HEK293 (cell line): Measurements from ENCODE around the gene CEP72.

Source experiments
- CTCF ChIA-PET: fragments of 350-600 bp; formaldehyde crosslinking; extraction: SDS; loops from one replicate; lab custom pipeline; 2021; ENCODE audit warnings: antibody characterized with exemption; lab: Yijun Ruan, JAX
- POLR2A ChIA-PET: fragments of 300-600 bp; formaldehyde crosslinking; extraction: SDS; loops from one replicate; lab custom pipeline; 2020; ENCODE audit warnings: antibody characterized with exemption, inconsistent platforms; lab: Yijun Ruan, JAX
- H3K27ac ChIP-seq: fragments of 200-500 bp; sonication (Bioruptor generic); 2 replicates; pipeline ENCODE4 v1.5.1; 2014; ENCODE audit warnings: low read depth, low read length, control low read depth, inconsistent platforms; ENCODE audit errors: extremely low read depth
- H3K36me3 ChIP-seq, 2 experiments: fragments of 200-500 bp in 1 of 2; sonication (Bioruptor generic) in 1 of 2; 1 replicate in 1 of 2; 2 replicates in 1 of 2; pipeline ENCODE4 v1.5.1; 2014 to 2017; ENCODE audit warnings: inconsistent platforms in 2 of 2, low read length in 2 of 2; ENCODE audit not compliant: control insufficient read depth in 2 of 2, insufficient read depth in 1 of 2
- H3K4me1 ChIP-seq: fragments of 200-500 bp; sonication (Bioruptor generic); 2 replicates; pipeline ENCODE4 v1.5.1; 2014; ENCODE audit warnings: mild to moderate bottlenecking, low read length, inconsistent platforms; ENCODE audit not compliant: control insufficient read depth, insufficient read depth
- H3K4me3 ChIP-seq: 2 replicates; pipeline ENCODE4 v1.5.1; 2011; ENCODE audit warnings: low read depth, mild to moderate bottlenecking, control low read depth, low read length, moderate library complexity
- H3K9me3 ChIP-seq: fragments of 200-500 bp; sonication (Bioruptor generic); 2 replicates; pipeline ENCODE4 v1.5.1; 2014; ENCODE audit warnings: low read depth, low read length, inconsistent platforms; ENCODE audit not compliant: control insufficient read depth, insufficient read depth
- GLIS2 ChIP-seq: fragments of 450-650 bp; formaldehyde crosslinking; IDR thresholded peaks from 2 replicates; pipeline ENCODE4 v1.5.1; 2016; ENCODE audit warnings: missing biosample characterization, missing genetic modification characterization
- OSR2 ChIP-seq: fragments of 450-650 bp; formaldehyde crosslinking; IDR thresholded peaks from 2 replicates; pipeline ENCODE4 v1.5.1; 2016; ENCODE audit warnings: missing biosample characterization, missing genetic modification characterization
- ZNF174 ChIP-seq: fragments of 450-650 bp; formaldehyde crosslinking; IDR thresholded peaks from 2 replicates; pipeline ENCODE4 v1.5.0; 2017; ENCODE audit warnings: missing biosample characterization, mild to moderate bottlenecking, missing genetic modification characterization
- ZNF302 ChIP-seq: fragments of 450-650 bp; formaldehyde crosslinking; IDR thresholded peaks from 2 replicates; pipeline ENCODE4 v1.5.1; 2016; ENCODE audit warnings: missing biosample characterization, missing genetic modification characterization, low read depth
- ZNF394 ChIP-seq: fragments of 450-650 bp; formaldehyde crosslinking; IDR thresholded peaks from 2 replicates; pipeline ENCODE4 v1.5.1; 2016; ENCODE audit warnings: missing biosample characterization, missing genetic modification characterization, mild to moderate bottlenecking, moderate library complexity, borderline replicate concordance
- ZNF596 ChIP-seq: fragments of 450-650 bp; IDR thresholded peaks from 2 replicates; pipeline ENCODE4 v1.5.0; 2018; ENCODE audit warnings: missing biosample characterization, mild to moderate bottlenecking, missing genetic modification characterization, moderate library complexity
- ZNF621 ChIP-seq: fragments of 450-650 bp; formaldehyde crosslinking; IDR thresholded peaks from 2 replicates; pipeline ENCODE4 v1.5.1; 2017; ENCODE audit warnings: missing biosample characterization, missing genetic modification characterization
- ZNF777 ChIP-seq: fragments of 450-650 bp; formaldehyde crosslinking; IDR thresholded peaks from 2 replicates; pipeline ENCODE4 v1.5.1; 2017; ENCODE audit warnings: missing biosample characterization, missing genetic modification characterization, borderline replicate concordance
- ZNF830 ChIP-seq: fragments of 450-650 bp; IDR thresholded peaks from 2 replicates; pipeline ENCODE4 v1.5.0; 2018; ENCODE audit warnings: missing biosample characterization, missing genetic modification characterization, low read depth, mild to moderate bottlenecking, moderate library complexity
- ZSCAN23 ChIP-seq: fragments of 450-650 bp; formaldehyde crosslinking; IDR thresholded peaks from 2 replicates; pipeline ENCODE4 v1.5.1; 2016; ENCODE audit warnings: missing biosample characterization, missing genetic modification characterization
- ZXDB ChIP-seq: fragments of 450-650 bp; formaldehyde crosslinking; IDR thresholded peaks from 2 replicates; pipeline ENCODE4 v1.5.1; 2016; ENCODE audit warnings: missing biosample characterization, missing genetic modification characterization
- TF ChIP-seq, protein P1 (sequence below): fragments of 450-650 bp; formaldehyde crosslinking; conservative IDR thresholded peaks from 2 replicates; pipeline ENCODE4 v1.5.1; 2016; ENCODE audit warnings: low read depth, missing biosample characterization, missing genetic modification characterization
- TF ChIP-seq, protein P2 (sequence below): fragments of 450-650 bp; formaldehyde crosslinking; IDR thresholded peaks from 2 replicates; pipeline ENCODE4 v1.5.1; 2016; ENCODE audit warnings: missing biosample characterization, missing genetic modification characterization
- TF ChIP-seq, protein P3 (sequence below): fragments of 450-650 bp; formaldehyde crosslinking; IDR thresholded peaks from 2 replicates; pipeline ENCODE4 v1.5.1; 2016; ENCODE audit warnings: missing biosample characterization, missing genetic modification characterization

The CEP72 gene

DNA sequence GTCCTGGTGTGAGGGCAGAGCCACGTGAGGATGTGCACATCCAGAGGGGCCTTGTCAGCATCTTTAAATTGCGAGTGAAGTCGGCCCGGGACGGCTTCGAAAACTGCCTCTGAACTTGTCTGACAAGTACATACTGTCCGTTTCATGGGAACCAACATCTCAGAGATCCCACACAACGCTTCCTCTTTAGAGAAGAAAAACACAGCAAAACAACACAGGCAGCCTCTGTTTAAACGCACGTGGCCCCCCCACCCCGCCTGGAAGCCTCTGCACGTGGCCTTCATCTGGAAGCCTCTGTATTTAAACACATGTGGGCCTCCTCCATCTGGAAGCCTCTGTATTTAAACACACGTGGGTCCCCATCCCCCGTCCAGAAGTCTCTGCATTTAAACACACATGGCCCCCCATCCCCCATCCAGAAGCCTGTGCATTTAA, 29.2 kb downstream of the CEP72 start (continued):
- TF ChIP-seq, protein P1, sequence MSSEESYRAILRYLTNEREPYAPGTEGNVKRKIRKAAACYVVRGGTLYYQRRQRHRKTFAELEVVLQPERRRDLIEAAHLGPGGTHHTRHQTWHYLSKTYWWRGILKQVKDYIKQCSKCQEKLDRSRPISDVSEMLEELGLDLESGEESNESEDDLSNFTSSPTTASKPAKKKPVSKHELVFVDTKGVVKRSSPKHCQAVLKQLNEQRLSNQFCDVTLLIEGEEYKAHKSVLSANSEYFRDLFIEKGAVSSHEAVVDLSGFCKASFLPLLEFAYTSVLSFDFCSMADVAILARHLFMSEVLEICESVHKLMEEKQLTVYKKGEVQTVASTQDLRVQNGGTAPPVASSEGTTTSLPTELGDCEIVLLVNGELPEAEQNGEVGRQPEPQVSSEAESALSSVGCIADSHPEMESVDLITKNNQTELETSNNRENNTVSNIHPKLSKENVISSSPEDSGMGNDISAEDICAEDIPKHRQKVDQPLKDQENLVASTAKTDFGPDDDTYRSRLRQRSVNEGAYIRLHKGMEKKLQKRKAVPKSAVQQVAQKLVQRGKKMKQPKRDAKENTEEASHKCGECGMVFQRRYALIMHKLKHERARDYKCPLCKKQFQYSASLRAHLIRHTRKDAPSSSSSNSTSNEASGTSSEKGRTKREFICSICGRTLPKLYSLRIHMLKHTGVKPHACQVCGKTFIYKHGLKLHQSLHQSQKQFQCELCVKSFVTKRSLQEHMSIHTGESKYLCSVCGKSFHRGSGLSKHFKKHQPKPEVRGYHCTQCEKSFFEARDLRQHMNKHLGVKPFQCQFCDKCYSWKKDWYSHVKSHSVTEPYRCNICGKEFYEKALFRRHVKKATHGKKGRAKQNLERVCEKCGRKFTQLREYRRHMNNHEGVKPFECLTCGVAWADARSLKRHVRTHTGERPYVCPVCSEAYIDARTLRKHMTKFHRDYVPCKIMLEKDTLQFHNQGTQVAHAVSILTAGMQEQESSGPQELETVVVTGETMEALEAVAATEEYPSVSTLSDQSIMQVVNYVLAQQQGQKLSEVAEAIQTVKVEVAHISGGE = no peak
- no peak for TF ChIP-seq ZNF302 (tag by site-specific recombination)
- TF ChIP-seq, all 188 proteins: peak for 0

DNA sequence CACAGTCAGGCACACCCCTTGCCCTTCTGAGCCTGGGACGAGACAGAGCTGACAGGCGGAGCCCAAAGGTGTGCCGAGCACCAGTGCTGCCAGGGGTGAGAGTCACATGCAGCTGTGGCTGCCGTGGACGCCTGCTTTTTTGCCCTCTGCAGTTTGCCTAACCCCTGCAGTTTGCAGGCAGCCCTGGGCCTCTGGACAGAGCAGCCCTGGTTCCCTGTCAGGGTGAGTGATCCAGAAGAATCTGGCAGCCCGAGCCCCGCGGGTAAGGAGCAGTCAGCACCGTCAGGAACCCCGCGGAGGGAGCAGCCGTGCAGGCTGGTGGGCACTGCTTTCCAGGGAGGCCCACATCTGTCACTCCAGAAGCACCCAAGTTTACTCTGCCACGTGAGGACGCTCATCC, 30.3 kb downstream of the CEP72 start:
- H3K27ac ChIP-seq = no peak overlapping the region
- no peak overlapping the region for H3K4me3 ChIP-seq
- ChIA-PET CTCF (interaction anchor here (1.2 kb wide), 1 partner anchor 27 kb away, joined by 4 read pairs; no protein-coding TSS in a partner anchor), POLR2A (no interaction called here)
- H3K9me3 ChIP-seq = no peaks in the 10 kb centered on the region
- H3K36me3 ChIP-seq = peaks cover 36 to 96% of the 10 kb centered on the region in 2 experiments
- no peaks in the 10 kb centered on the region for H3K4me1 ChIP-seq
- TF ChIP-seq ZNF174 (tag by site-specific recombination) (no peak), ZSCAN23 (tag by site-specific recombination) (no peak), ZXDB (tag by site-specific recombination) (no peak), OSR2 (tag by site-specific recombination) (no peak), GLIS2 (tag by site-specific recombination) (no peak), ZNF621 (no peak), ZNF777 (tag by site-specific recombination) (no peak), ZNF830 (tag by site-specific recombination) (no peak), ZNF596 (tag by site-specific recombination) (no peak)
- TF ChIP-seq, protein P2, sequence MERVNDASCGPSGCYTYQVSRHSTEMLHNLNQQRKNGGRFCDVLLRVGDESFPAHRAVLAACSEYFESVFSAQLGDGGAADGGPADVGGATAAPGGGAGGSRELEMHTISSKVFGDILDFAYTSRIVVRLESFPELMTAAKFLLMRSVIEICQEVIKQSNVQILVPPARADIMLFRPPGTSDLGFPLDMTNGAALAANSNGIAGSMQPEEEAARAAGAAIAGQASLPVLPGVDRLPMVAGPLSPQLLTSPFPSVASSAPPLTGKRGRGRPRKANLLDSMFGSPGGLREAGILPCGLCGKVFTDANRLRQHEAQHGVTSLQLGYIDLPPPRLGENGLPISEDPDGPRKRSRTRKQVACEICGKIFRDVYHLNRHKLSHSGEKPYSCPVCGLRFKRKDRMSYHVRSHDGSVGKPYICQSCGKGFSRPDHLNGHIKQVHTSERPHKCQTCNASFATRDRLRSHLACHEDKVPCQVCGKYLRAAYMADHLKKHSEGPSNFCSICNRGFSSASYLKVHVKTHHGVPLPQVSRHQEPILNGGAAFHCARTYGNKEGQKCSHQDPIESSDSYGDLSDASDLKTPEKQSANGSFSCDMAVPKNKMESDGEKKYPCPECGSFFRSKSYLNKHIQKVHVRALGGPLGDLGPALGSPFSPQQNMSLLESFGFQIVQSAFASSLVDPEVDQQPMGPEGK (tag by site-specific recombination) = no peak
- TF ChIP-seq, protein P3, sequence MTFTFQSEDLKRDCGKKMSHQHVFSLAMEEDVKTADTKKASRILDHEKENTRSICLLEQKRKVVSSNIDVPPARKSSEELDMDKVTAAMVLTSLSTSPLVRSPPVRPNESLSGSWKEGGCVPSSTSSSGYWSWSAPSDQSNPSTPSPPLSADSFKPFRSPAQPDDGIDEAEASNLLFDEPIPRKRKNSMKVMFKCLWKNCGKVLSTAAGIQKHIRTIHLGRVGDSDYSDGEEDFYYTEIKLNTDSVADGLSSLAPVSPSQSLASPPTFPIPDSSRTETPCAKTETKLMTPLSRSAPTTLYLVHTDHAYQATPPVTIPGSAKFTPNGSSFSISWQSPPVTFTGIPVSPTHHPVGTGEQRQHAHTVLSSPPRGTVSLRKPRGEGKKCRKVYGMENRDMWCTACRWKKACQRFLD (tag by site-specific recombination) = no peak

DNA sequence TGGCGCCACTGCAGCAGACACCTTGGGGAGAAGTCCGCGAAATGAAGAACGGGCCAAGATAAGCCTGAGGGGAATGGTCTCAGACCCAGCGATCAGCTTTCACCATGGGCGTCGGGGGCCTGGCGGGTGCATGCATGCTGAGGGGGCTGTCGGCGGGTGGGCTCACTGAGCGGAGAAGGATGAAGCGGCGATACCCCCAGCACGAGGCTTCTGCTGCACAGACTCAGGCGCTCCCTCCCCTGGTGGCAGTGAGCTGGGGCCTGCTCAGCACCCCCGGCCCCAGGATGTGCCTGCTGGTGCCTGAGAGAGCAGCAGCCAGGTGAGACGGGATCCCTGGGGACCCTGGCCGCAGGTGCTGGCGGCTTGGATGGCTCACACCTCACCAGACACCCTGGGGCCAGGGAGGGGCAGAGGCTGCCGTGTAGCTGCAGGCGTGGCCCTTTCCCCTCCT, 31.2 kb downstream of the CEP72 start:
- no peaks in the 10 kb centered on the region for H3K4me1 ChIP-seq
- H3K9me3 ChIP-seq = no peaks in the 10 kb centered on the region
- CTCF ChIA-PET = interaction anchor here (1.2 kb wide), 1 partner anchor 26 kb away, joined by 4 read pairs; no protein-coding TSS in a partner anchor
- H3K36me3 ChIP-seq = peaks cover 37 to 96% of the 10 kb centered on the region in 2 experiments
- H3K27ac ChIP-seq = no peak overlapping the region
- POLR2A ChIA-PET = interaction anchor here (1.2 kb wide), 1 partner anchor 16 kb away, joined by 3 read pairs; no protein-coding TSS in a partner anchor
- TF ChIP-seq ZNF394 (tag by site-specific recombination) = no peak
- TF ChIP-seq, all 188 proteins: peak for 0
- H3K4me3 ChIP-seq = no peak overlapping the region
